RWPE1 (cell line): ENCODE measurements around the gene NGEF.
"Not testable (repeated sequence)": the region's sequence is repeated elsewhere in the genome, so short reads cannot be mapped to it uniquely, and the experiment has no call there.

Source experiments
- CTCF ChIA-PET: fragments of 350-600 bp; sonication (Branson Sonifier 250); formaldehyde crosslinking; extraction: SDS; loops from one replicate; lab custom pipeline; 2021; lab: Yijun Ruan, JAX
- POLR2A ChIA-PET: fragments of 400-600 bp; formaldehyde crosslinking; extraction: SDS; loops from one replicate; lab custom pipeline; 2020; ENCODE audit warnings: antibody characterized with exemption; ENCODE audit not compliant: low non-redundant PET; lab: Yijun Ruan, JAX
- DNase-seq: peaks from one replicate; pipeline ENCODE4 v3.0.0; 2012; ENCODE audit warnings: low spot score
- H3K27ac ChIP-seq: fragments of 450-650 bp; 2 replicates; pipeline ENCODE4 v1.5.1; 2017
- CTCF ChIP-seq: fragments of 450-650 bp; conservative IDR thresholded peaks from 2 replicates; pipeline ENCODE4 v1.5.1; 2017; ENCODE audit warnings: low read depth, mild to moderate bottlenecking

Gene NGEF

GRCh38 chr2:233053928-233054784 lies 41.1 kb upstream of the NGEF start:
- DNase-seq, result peak; percentile 82
- CTCF ChIA-PET, result interaction anchor here (0.5 to 2.2 kb wide), 19 partner anchors 9 to 451 kb away, joined by 3 to 11 read pairs (median 3); no protein-coding TSS in a partner anchor
- peak; percentile 84 for TF ChIP-seq CTCF
- H3K27ac ChIP-seq, result no peak overlapping the region
- POLR2A ChIA-PET, result no interaction called here

GRCh38 chr2:233052517-233052916 lies 39.5 kb upstream of the NGEF start:
- CTCF ChIA-PET, result not testable (repeated sequence)

DNA sequence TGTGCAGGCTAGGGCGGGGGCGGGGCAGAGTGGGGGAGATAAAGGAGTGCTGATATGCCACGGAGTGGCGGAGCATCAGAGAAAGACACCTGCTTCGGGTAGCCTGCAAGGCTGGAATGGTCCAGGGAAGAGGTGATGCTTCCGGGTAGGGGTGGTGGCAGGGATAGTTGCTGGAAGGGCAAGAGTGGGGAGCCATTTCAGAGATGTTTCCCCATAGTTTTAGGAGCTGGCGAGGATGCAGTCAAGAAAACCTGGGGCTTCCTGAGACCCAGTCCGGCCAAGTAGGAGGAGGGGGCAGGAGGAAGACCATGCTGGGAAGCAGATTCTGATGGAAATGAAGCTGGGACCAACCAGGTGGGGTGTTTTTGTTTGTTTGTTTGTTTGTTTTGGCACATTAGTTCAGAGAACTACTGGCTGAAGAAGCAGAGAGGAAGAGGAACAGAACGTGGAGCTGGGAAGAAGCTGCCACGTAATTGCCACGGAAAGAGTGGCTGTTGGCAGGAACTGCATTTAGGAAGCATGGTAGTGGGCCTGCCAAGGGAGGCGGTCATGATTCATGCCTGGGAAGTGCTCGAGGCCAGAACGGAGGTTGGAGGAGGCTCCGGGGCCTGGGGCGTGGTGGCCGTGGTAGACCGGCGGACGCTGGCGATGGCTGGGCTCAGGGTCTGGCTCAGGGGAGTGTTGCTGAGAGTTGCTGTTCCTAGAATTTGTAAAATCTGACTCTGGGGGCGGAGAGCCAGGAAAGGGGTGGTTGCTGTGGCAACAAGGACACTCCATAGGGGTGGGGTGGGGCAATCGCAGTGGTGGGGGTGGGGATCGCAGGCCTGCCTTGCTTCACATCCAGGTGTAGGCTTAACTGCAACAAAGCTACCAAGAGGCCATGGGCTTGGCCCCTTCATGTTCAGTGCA lies 38.4 kb upstream of the NGEF start:
- CTCF ChIA-PET, result interaction anchor here (0.6 kb wide), 1 partner anchor 163 kb away, joined by 3 read pairs; no protein-coding TSS in a partner anchor
- POLR2A ChIA-PET, result no interaction called here
- no peak for TF ChIP-seq CTCF
- peak overlapping the region; percentile 85 for H3K27ac ChIP-seq
- DNase-seq, result peak; percentile 77

More at GRCh38 chr2:233052517-233052916, 39.5 kb upstream of the NGEF start:
- H3K27ac ChIP-seq, result peak overlapping the region; percentile 85
- DNase-seq, POLR2A ChIA-PET: not testable (repeated sequence)

DNA sequence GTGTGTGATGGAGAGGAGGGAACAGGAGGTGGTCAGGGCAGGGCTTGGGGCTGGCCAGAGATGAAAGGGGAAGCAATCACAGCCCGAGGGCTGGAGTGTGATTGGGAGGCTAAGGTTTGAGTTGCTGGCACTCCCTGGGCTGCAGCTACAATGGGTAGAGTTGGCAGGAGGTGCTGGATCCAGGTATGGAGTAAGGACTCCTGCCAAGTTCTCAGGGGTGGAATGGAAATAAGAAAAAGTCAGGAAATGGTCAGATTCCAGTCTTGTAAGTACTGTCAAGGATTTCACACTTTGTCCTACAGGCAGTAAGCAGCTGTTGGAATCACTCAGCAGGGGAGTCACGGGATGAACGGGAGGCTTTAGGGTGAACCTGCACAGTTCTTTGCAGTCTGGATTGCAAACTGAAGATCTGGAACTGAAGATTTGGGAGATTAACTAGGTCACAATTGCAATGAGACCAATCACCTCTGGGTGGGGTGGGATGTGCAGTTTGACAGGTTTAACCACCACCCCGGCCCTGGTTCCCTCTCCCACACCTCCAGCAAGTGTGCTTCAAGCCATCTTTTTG lies 36.2 kb upstream of the NGEF start:
- H3K27ac ChIP-seq, result peak overlapping the region; percentile 86
- ChIA-PET CTCF (interaction anchor here (0.7 to 0.8 kb wide), 2 partner anchors 197 to 708 kb away, joined by 3 read pairs; no protein-coding TSS in a partner anchor), POLR2A (no interaction called here)
- peak; percentile 36 for DNase-seq
- no peak for TF ChIP-seq CTCF

- CTCF ChIA-PET, result interaction anchor here (0.6 kb wide), 1 partner anchor 280 kb away, joined by 3 read pairs; no protein-coding TSS in a partner anchor
- POLR2A ChIA-PET, result no interaction called here
These were observed 35.6 kb upstream of the NGEF start for GRCh38 chr2:233048569-233049193.

More at GRCh38 chr2:233048569-233049193, 35.6 kb upstream of the NGEF start:
- H3K27ac ChIP-seq, result peak overlapping the region; percentile 86
- TF ChIP-seq CTCF, result no peak
- DNase-seq, result no peak
